Activated T-cell treated with anti-CD3 and anti-CD28 coated beads for 1 hour (primary cell): ENCODE data around the gene TMEM131.

Experiments
- DNase-seq: peaks from one replicate; pipeline ENCODE4 v3.0.0-alpha.2; 2020; ENCODE audit warnings: low read depth

The TMEM131 gene

DNA sequence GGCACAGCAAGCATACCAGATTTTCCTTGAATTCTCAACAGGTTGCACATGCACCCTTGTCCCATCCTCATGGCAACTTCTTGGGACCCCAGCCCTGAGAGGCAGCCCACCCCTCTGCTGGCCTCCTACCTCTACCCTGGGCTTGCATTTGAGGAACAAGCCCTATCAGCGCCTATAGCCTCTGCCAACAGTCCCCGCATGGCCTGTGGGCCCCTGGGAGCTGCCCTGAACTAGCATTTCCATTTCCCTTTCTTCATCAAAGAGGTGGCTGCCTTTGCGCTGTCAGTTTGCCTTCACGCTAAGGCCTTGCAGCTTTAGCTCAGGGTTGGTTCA is 287.7 kb downstream of the TMEM131 start:
- no peak for DNase-seq

DNA sequence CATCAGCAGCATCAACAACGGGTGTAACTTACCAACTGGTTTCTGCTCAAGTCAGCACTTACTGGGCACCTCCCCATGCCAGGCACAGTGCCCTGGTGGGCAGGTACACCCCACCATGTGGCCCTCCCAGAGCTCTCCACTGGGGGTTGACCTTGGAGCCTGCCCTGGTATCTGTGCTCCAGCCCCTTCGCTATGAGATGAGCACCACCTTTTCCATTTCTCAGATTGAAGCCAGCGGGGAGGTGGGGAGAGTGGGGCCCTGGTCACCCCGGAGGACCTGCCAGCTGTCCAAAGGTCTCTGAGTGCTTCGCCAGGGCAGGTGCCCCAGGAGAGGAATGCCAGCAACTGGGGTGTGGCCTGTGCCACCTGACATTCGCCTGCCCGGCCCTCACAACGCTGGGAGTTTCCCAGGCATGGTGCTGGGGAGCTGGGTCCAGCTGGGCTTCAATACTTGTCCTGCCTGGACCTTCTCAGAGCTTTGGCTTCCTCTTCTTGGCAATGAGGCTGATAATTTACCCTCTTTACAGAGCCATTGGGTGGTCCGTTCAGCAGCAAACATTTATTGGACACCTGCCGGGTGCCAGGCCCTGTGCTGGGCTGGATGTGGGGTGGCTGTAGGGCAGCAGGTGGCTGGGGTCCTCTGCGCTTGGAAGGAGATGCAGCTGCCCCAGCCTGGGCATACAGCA is 288.2 kb downstream of the TMEM131 start:
- DNase-seq = no peak

DNA sequence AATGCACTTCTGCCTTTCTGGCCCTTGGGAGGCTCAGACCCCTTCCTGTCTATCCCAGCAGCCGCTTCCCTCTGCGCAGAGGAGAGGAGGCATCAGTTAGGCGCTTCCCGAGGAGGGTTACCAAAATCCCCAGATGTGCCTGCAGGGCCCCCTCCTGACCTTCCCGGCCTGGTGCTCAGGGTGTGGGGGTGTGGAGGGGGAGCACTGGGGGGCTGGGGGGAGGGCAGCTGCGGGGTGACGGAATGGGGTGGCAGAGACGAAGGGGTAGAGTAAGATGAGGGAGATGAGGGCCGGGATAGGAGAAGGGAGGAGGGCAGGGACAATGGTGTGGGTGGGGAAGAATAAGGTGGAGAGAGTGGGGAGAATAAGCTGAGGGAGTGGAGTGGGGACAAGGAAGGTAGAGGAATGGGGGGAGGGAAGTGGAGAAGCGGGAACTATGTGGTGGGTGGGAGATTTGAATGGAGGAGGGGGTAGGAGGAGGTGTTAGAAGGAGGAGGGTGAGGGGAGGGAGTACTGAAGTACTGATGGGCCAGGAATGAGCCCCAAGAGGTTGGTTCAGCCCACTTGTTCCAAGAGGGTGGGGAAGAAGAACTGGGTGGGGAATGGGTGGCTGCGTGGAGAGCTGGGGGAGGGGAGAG is 288.9 kb downstream of the TMEM131 start:
- DNase-seq = no peak
